HFFc6 (cell line): ENCODE results near the gene PRLR. TPM values are rescaled to one million over a fixed set of nuclear protein-coding genes. Genes with fewer than 3 reads are reported as not detected.

Experiments
- DNase-seq: peaks from one replicate; pipeline ENCODE4 v3.0.0-alpha.2; 2018
- H3K27ac Mint-ChIP-seq: 2 replicates; pipeline ENCODE4 v1.8.0; 2020; ENCODE audit warnings: mild to moderate bottlenecking, mixed read lengths
- H3K27me3 Mint-ChIP-seq: 2 replicates; pipeline ENCODE4 v1.8.0; 2021; ENCODE audit warnings: mild to moderate bottlenecking, moderate library complexity, mixed read lengths; ENCODE audit not compliant: insufficient read depth
- H3K36me3 Mint-ChIP-seq: 2 replicates; pipeline ENCODE4 v1.8.0; 2021; ENCODE audit warnings: low read depth, mixed read lengths
- H3K4me1 Mint-ChIP-seq: 2 replicates; pipeline ENCODE4 v1.8.0; 2020; ENCODE audit warnings: low read depth, mixed read lengths
- H3K4me3 Mint-ChIP-seq: 2 replicates; pipeline ENCODE4 v1.8.0; 2020; ENCODE audit warnings: mild to moderate bottlenecking, moderate library complexity, mixed read lengths
- H3K9me3 Mint-ChIP-seq: 2 replicates; pipeline ENCODE4 v1.8.0; 2020; ENCODE audit warnings: mild to moderate bottlenecking, mixed read lengths
- CTCF ChIP-seq: fragments of 200-600 bp; sonication (generic); IDR thresholded peaks from 2 replicates; pipeline ENCODE4 v1.5.0; 2021; ENCODE audit warnings: antibody characterized with exemption, mild to moderate bottlenecking
- total RNA-seq, 6 experiments: library from RNA; stranded (reverse); fragmentation: NEBNext Ultra II Directional; extraction: Animal tissue kit (Norgen Biotek cat#: 25700); gene quantifications; 2 replicates in 1 of 6; 3 replicates in 5 of 6; pipeline ENCODE4 v1.2.3, GENCODE V29; 2021

The PRLR gene
- total RNA-seq, 6 experiments from 2014 or later, result 0.91 to 1.5 (median 1.3) TPM

DNA sequence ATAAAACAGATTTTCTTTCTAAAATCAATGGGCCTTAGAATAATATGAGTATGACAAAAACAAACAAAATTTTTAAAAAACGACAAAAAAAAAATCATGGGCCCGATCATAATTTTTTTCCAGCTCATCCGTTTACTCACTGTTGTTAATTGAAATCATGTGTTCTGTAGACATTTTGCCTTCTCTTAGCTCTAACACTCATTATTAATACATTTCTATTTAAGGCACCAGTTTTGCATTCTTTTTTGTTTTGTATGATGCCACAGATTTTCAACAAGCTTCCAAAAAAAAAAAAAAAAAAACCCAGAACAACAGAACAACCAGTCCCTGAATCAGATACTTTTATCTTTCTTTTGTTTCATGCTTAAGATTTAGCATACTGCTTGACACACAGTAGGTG, 86.4 kb downstream of the PRLR start:
- H3K27me3 Mint-ChIP-seq, result peaks cover 2% of the 10 kb centered on the region; the same call in 1 of the 2 replicates
- H3K4me3 Mint-ChIP-seq, result peak overlapping the region; percentile 9; the same call in 1 of the 2 replicates
- DNase-seq, result no peak
- peaks cover 54% of the 10 kb centered on the region for H3K4me1 Mint-ChIP-seq
- no peak for TF ChIP-seq CTCF
- no peaks in the 10 kb centered on the region for H3K9me3 Mint-ChIP-seq
- H3K36me3 Mint-ChIP-seq, result no peaks in the 10 kb centered on the region
- peak overlapping the region; percentile 38 for H3K27ac Mint-ChIP-seq

DNA sequence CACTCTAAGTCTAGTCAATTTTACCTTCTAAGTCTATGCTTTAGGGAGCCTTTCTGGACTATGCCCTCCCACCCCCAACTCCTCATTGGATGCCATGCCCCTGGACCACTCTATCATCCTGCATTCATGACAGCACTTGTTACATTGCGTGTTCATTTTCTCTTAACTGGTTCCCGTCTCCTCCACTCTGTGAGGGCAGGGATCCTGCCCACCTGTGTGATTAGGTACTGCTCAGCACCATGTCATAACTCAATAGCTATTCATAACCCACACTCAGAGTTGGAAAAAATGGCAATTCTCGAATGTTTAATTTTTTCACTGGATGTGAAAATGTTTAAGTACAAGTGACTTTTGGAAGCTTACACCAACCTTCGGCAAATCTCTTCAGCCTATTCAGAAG, 88.5 kb downstream of the PRLR start:
- Mint-ChIP-seq H3K9me3 (no peaks in the 10 kb centered on the region), H3K36me3 (no peaks in the 10 kb centered on the region), H3K4me1 (peaks cover 73% of the 10 kb centered on the region), H3K4me3 (no peak overlapping the region), H3K27me3 (no peaks in the 10 kb centered on the region), H3K27ac (no peak overlapping the region)
- TF ChIP-seq CTCF, result no peak
- no peak for DNase-seq

DNA sequence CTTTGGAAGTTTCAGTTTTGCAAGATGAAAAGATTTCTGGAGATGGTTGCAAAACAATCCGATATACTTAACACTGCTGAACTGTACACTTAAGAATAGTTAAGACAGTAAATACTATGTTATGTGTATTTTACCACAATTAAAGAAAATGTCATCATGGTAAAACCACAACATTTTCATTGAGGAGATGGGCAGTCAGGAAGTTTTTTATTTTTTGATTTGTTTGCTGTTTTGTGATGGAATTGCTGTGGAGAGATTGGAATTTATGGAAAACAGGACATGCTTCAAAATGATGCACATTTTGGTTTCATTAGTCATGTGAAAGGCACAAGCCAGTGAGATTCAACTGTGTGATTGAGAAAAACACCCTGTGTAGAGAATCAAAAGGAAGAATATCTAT, 92.1 kb downstream of the PRLR start:
- Mint-ChIP-seq H3K4me3 (peak overlapping the region; percentile 47), H3K4me1 (peaks cover 77% of the 10 kb centered on the region), H3K36me3 (no peaks in the 10 kb centered on the region), H3K9me3 (no peaks in the 10 kb centered on the region), H3K27ac (peak overlapping the region; percentile 56), H3K27me3 (no peaks in the 10 kb centered on the region)
- DNase-seq, result peak; percentile 94
- no peak for TF ChIP-seq CTCF

- peak; percentile 98 for DNase-seq
- no peaks in the 10 kb centered on the region for H3K9me3 Mint-ChIP-seq
- H3K4me3 Mint-ChIP-seq, result peak overlapping the region; percentile 65
- H3K4me1 Mint-ChIP-seq, result peaks cover 83% of the 10 kb centered on the region
- TF ChIP-seq CTCF, result no peak
- peaks cover 1% of the 10 kb centered on the region; the same call in 1 of the 2 replicates for H3K27me3 Mint-ChIP-seq
- no peaks in the 10 kb centered on the region for H3K36me3 Mint-ChIP-seq
- peak overlapping the region; percentile 95 for H3K27ac Mint-ChIP-seq
These were observed 93.9 kb downstream of the PRLR start for GRCh38 chr5:35136386-35136785.

GRCh38 chr5:35135239-35135700, 95.0 kb downstream of the PRLR start:
- no peak for DNase-seq
- H3K9me3 Mint-ChIP-seq, result no peaks in the 10 kb centered on the region
- no peak for TF ChIP-seq CTCF
- peaks cover 2% of the 10 kb centered on the region; the same call in 1 of the 2 replicates for H3K27me3 Mint-ChIP-seq
- H3K27ac Mint-ChIP-seq, result peak overlapping the region; percentile 95
- H3K4me3 Mint-ChIP-seq, result no peak overlapping the region
- H3K36me3 Mint-ChIP-seq, result peaks cover 5% of the 10 kb centered on the region; the same call in 1 of the 2 replicates
- H3K4me1 Mint-ChIP-seq, result peaks cover 87% of the 10 kb centered on the region
